ENCODE results near the gene MTG1.

- no peak for TF ChIP-seq CTCF (IDR thresholded peaks at IDR 0.05)
- no peak for TF ChIP-seq POLR2A (IDR thresholded peaks at IDR 0.05)
Measured at GRCh38 chr10:133372507-133372906, 21.4 kb upstream of the MTG1 start.

Measured in adrenal gland (tissue), 5 donors.